WTC11 (cell line): ENCODE data around the gene GYPE.
"Not testable (repeated sequence)": the region's sequence is repeated elsewhere in the genome, so short reads cannot be mapped to it uniquely, and the experiment has no call there.

Experiments used
- TF ChIP-seq, protein P1 (sequence below): sonication (generic); formaldehyde crosslinking; conservative IDR thresholded peaks from 2 replicates; pipeline ENCODE4 v1.8.1; 2023; ENCODE audit warnings: mild to moderate bottlenecking, low read depth, missing genetic modification reagents, moderate library complexity
- TF ChIP-seq, protein P2 (sequence below): sonication (generic); formaldehyde crosslinking; IDR thresholded peaks from 2 replicates; pipeline ENCODE4 v1.8.1; 2022; ENCODE audit warnings: low read depth, missing genetic modification reagents, borderline replicate concordance
- TF ChIP-seq, protein P3 (sequence below): sonication (generic); formaldehyde crosslinking; IDR thresholded peaks from 2 replicates; pipeline ENCODE4 v1.8.0; 2022; ENCODE audit warnings: mild to moderate bottlenecking, missing genetic modification reagents

DNA sequence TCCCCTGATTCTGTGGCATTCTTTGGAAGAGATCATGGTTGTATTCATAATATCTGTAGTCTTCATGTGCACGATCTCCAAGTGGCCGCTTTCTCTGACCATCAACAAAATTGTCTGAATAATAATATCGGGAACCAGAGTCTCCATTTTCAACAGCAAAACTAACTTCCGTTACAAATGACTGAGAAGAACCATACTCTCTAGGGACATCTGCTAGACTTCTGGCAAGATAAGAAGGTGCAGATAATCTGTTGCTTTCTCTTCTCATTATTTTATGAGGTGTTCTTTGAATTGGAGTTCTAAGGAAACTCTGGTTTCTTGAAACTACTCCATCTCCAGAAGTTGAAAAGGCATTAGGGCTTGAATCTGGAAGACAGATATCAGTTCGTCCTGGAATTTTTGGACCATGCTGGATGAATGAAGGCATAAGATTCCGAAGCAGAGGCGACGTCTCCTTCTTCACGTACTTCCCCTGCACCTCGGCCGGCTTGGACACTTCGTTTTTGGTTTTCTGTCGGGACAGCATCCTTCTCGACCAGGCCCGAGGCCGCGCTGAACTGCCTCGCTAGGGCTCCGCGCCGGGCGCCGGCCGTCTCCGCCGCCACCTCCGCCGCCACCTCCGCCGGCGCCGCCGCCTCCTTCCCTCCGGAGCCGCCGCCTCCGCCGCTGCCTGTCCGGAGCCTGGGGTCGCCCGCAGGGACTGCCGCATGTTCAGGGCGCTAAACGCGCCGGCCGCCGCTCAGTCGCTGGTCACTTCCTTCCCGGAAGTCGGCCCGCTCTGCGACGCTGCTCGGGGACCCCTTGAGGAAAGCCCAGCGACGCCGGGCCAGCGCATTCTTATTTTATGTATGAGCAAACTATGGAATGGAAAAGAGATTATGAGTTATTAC lies 6.4 kb upstream of the GYPE start:
- TF ChIP-seq, protein P1, sequence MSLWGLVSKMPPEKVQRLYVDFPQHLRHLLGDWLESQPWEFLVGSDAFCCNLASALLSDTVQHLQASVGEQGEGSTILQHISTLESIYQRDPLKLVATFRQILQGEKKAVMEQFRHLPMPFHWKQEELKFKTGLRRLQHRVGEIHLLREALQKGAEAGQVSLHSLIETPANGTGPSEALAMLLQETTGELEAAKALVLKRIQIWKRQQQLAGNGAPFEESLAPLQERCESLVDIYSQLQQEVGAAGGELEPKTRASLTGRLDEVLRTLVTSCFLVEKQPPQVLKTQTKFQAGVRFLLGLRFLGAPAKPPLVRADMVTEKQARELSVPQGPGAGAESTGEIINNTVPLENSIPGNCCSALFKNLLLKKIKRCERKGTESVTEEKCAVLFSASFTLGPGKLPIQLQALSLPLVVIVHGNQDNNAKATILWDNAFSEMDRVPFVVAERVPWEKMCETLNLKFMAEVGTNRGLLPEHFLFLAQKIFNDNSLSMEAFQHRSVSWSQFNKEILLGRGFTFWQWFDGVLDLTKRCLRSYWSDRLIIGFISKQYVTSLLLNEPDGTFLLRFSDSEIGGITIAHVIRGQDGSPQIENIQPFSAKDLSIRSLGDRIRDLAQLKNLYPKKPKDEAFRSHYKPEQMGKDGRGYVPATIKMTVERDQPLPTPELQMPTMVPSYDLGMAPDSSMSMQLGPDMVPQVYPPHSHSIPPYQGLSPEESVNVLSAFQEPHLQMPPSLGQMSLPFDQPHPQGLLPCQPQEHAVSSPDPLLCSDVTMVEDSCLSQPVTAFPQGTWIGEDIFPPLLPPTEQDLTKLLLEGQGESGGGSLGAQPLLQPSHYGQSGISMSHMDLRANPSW (CRISPR knock-in tag): not testable (repeated sequence)
- TF ChIP-seq, protein P2, sequence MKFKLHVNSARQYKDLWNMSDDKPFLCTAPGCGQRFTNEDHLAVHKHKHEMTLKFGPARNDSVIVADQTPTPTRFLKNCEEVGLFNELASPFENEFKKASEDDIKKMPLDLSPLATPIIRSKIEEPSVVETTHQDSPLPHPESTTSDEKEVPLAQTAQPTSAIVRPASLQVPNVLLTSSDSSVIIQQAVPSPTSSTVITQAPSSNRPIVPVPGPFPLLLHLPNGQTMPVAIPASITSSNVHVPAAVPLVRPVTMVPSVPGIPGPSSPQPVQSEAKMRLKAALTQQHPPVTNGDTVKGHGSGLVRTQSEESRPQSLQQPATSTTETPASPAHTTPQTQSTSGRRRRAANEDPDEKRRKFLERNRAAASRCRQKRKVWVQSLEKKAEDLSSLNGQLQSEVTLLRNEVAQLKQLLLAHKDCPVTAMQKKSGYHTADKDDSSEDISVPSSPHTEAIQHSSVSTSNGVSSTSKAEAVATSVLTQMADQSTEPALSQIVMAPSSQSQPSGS (CRISPR knock-in tag): not testable (repeated sequence)
- TF ChIP-seq, protein P3, sequence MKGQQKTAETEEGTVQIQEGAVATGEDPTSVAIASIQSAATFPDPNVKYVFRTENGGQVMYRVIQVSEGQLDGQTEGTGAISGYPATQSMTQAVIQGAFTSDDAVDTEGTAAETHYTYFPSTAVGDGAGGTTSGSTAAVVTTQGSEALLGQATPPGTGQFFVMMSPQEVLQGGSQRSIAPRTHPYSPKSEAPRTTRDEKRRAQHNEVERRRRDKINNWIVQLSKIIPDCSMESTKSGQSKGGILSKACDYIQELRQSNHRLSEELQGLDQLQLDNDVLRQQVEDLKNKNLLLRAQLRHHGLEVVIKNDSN (CRISPR knock-in tag): not testable (repeated sequence)
